ENCODE results near the gene WDR47.
"Not testable (repeated sequence)": the region's sequence is repeated elsewhere in the genome, so short reads cannot be mapped to it uniquely, and the experiment has no call there.

Gene WDR47

GRCh38 chr1:108962681-108963051 lies 79.2 kb downstream of the WDR47 start:
- DNase-seq (ENCODE audit: low spot score) = no peak

- peak; percentile 5 for DNase-seq (ENCODE audit: low spot score)
Observed at GRCh38 chr1:108961752-108962486, 80.0 kb downstream of the WDR47 start.

- no peak for DNase-seq (ENCODE audit: low spot score)
Observed at GRCh38 chr1:108961198-108961597, 80.7 kb downstream of the WDR47 start.

- DNase-seq (ENCODE audit: low spot score) = no peak
Observed at GRCh38 chr1:108960719-108961118, 81.2 kb downstream of the WDR47 start.

- no peak for DNase-seq (ENCODE audit: low spot score)
Observed at GRCh38 chr1:108957888-108958287, 84.0 kb downstream of the WDR47 start.

- no peak for DNase-seq (ENCODE audit: low spot score)
Observed at GRCh38 chr1:108955881-108956280, 86.0 kb downstream of the WDR47 start.

GRCh38 chr1:108955111-108955510 lies 86.8 kb downstream of the WDR47 start:
- no peak for DNase-seq (ENCODE audit: low spot score)

GRCh38 chr1:108953452-108953851 lies 88.5 kb downstream of the WDR47 start:
- DNase-seq (ENCODE audit: low spot score) = no peak

- no peak for DNase-seq (ENCODE audit: low spot score)
Observed at GRCh38 chr1:108951242-108951641, 90.7 kb downstream of the WDR47 start.

GRCh38 chr1:108949044-108949443 lies 92.9 kb downstream of the WDR47 start:
- no peak for DNase-seq (ENCODE audit: low spot score)

GRCh38 chr1:108947871-108948525 lies 93.9 kb downstream of the WDR47 start:
- DNase-seq (ENCODE audit: low spot score) = no peak

GRCh38 chr1:108936170-108936569 lies 105.7 kb downstream of the WDR47 start:
- no peak for DNase-seq (ENCODE audit: low spot score)

- DNase-seq (ENCODE audit: low spot score) = no peak
Observed at GRCh38 chr1:108933944-108934343, 108.0 kb downstream of the WDR47 start.

- not testable (repeated sequence) for DNase-seq (ENCODE audit: low spot score)
Observed at GRCh38 chr1:108927565-108927964, 114.3 kb downstream of the WDR47 start.

GRCh38 chr1:108925920-108926319 lies 116.0 kb downstream of the WDR47 start:
- DNase-seq (ENCODE audit: low spot score) = no peak

All from NAMALWA (cell line).